Smooth muscle cell of bladder (primary cell): ENCODE results near the gene HAX1. TPM values are rescaled to one million over a fixed set of nuclear protein-coding genes. Genes with fewer than 3 reads are reported as not detected.

ENCODE experiments used
- total RNA-seq: library from RNA; depleted of rRNA; stranded (reverse); fragments of >200 nt; gene quantifications from 2 replicates; pipeline ENCODE4 v1.2.3, GENCODE V29; 2014

The HAX1 gene
- total RNA-seq = 137 and 152 TPM in 2 replicates

GRCh38 chr1:154272217-154272998, at the start of gene HAX1:
HAX1 (plus strand) TSS chr1:154272629; CDS start chr1:154272724, 95 bp downstream.

GRCh38 chr1:154320882-154321608, 48.6 kb downstream of the HAX1 start, which contains the start of gene AQP10:
AQP10 (plus strand) TSS chr1:154321093; CDS start chr1:154321156, 63 bp downstream.

GRCh38 chr1:154324669-154325582, 52.5 kb downstream of the HAX1 start, which contains the start of gene ATP8B2:
ATP8B2 (plus strand) TSS chr1:154325525; CDS start chr1:154328142, 2,617 bp downstream.

Other genes with a start within 250 kb of the HAX1 start
- gene NUP210L, start 117.6 kb upstream of the HAX1 start, total RNA-seq = under 0.01 and 0.18 TPM in 2 replicates
- gene TPM3, start 80.5 kb upstream of the HAX1 start, total RNA-seq = 242 and 248 TPM in 2 replicates
- gene CFAP141, start 66.3 kb upstream of the HAX1 start, total RNA-seq = not detected in 2 replicates
- gene UBAP2L, start 51.7 kb upstream of the HAX1 start, total RNA-seq = 40.5 and 55.8 TPM in 2 replicates
- gene AQP10, start 48.5 kb downstream of the HAX1 start, total RNA-seq = not detected in 2 replicates
- gene ATP8B2, start 52.9 kb downstream of the HAX1 start, total RNA-seq = 188 and 301 TPM in 2 replicates
- 4.4 and 11.9 TPM in 2 replicates for gene IL6R, start 132.7 kb downstream of the HAX1 start, total RNA-seq
- not detected in 2 replicates for gene TDRD10, start 229.6 kb downstream of the HAX1 start, total RNA-seq
- gene SHE, start 229.8 kb downstream of the HAX1 start, total RNA-seq = under 0.01 and 0.09 TPM in 2 replicates